DOHH2 (cell line): Measurements from ENCODE around the gene SDS.

Experiments used
- EZH2phosphoT487 ChIP-seq: fragments of 200-600 bp; sonication (generic); IDR thresholded peaks from 2 replicates; pipeline ENCODE4 v1.6.1; 2017; ENCODE audit warnings: borderline replicate concordance, mild to moderate bottlenecking, antibody characterized with exemption, low read length, moderate library complexity, mixed read lengths
- TF ChIP-seq, protein P1 (sequence below): fragments of 200-600 bp; sonication (generic); IDR thresholded peaks from one replicate; pipeline ENCODE4 v1.5.1; 2014; ENCODE audit warnings: antibody characterized with exemption, mild to moderate bottlenecking, low read depth, low read length; ENCODE audit not compliant: poor library complexity, severe bottlenecking

GRCh38 chr12:113402586-113403260 is 964 bp downstream of the SDS start:
- TF ChIP-seq, protein P1, sequence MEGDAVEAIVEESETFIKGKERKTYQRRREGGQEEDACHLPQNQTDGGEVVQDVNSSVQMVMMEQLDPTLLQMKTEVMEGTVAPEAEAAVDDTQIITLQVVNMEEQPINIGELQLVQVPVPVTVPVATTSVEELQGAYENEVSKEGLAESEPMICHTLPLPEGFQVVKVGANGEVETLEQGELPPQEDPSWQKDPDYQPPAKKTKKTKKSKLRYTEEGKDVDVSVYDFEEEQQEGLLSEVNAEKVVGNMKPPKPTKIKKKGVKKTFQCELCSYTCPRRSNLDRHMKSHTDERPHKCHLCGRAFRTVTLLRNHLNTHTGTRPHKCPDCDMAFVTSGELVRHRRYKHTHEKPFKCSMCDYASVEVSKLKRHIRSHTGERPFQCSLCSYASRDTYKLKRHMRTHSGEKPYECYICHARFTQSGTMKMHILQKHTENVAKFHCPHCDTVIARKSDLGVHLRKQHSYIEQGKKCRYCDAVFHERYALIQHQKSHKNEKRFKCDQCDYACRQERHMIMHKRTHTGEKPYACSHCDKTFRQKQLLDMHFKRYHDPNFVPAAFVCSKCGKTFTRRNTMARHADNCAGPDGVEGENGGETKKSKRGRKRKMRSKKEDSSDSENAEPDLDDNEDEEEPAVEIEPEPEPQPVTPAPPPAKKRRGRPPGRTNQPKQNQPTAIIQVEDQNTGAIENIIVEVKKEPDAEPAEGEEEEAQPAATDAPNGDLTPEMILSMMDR, result no peak
- no peak for TF ChIP-seq EZH2phosphoT487
